Measurements from ENCODE around the gene EHMT1.

Gene EHMT1

GRCh38 chr9:137618105-137619067 is at the start of gene EHMT1:
Gene EHMT1 (plus strand): TSS chr9:137619005. CDS start chr9:137619029, 24 bp downstream.
- DNase-seq, result peak; percentile 86

DNA sequence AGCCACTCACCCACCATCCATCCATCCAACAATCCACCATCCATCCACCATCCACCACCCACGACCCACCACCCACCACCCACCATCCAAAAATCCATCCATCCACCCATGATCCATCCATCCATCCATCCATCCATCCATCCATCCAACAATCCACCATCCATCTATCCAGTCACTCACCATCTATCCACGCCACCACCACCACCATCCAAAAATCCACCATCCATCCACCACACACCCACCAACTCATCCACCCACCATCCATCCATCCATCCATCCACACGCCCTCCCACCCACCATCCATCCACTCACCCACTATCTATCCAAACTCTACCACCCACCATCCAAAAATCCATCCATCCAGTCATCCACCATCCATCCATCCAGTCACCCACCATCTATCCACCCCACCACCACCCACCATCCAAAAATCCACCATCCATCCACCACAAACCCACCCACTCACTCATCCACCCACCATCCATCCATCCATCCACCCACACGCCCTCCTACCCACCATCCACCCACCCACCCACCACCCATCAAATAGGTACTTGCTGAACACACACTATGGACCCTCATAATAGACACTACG is 49.1 kb upstream of the EHMT1 start:
- DNase-seq, result no peak

DNA sequence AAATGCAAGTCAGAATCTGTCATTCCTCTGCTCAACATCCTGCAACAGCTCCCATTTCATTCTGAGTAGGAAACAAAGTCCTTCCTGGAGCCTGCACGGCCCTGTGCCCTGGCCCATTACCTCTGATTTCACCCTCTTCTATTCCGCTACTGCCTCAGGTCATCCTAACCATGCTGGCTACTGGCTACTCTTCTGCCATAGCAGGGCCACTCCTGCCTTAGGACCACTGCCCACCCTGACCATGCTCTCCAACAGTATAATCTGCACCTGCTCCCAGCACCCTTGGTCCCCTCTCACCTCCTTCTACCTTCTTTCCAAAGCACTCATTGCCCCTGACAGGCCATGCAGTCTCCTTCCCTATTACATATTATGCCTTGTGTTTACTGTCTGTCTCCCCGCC is 48.2 kb upstream of the EHMT1 start:
- no peak for DNase-seq

- DNase-seq, result no peak
Measured at GRCh38 chr9:137574192-137574591, 44.6 kb upstream of the EHMT1 start.

DNA sequence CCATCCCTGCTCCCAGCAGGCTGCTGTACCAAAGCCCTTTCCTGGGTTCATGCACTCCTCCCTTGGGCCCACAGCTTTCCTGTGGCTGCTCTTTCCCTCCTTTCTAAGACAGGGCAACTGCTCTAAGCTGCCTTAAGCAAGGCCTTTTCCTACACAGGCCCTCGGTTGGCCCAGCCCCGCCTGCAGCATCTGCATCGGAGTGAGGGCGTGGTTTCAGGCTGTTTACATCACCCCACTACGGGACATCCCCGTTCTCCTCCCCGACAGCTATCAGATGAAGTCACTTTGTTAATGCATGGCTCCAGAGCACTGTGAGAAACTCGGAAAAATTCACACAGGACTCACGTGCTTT is 43.5 kb upstream of the EHMT1 start:
- no peak for DNase-seq

GRCh38 chr9:137575716-137576411 is 42.9 kb upstream of the EHMT1 start:
- no peak for DNase-seq

DNA sequence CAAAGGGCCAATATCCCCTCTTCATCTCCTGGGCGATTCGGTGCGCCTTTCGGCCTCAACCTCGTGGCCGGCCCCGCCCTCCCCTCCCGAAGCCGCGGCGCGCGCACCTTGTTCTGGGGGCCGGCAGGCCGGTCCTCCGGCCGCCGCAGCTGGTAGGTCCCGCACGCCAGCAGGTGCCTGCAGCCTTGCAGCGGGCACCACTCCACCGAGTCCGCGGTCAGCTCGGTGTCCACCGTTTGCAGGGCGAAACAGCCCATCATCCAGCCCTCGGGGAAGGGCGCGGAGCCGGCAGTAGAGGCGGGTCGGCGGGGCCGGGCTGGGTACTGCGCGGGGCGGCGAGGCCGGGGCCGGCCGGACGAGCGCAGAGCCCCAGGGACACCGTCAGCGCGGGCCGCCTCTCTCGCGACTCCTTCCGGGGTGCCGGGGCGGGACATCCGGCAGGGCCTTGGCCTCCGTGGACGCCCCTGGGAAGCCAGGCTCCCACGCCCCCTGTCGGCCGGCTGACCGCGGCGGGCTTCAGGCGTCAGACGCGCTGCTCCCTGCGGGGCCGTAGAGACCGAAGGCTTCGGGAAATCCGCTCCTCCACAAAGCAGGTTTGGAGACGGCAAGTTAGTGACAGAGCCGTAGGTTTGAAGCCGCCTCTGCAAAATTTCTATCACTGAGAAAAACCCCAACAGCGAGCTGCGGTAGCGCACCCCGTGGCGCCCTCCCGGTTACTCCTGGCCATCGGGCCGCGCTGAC is 40.1 kb upstream of the EHMT1 start, which contains the start of gene DPH7:
DPH7 (minus strand) TSS at position 408 of the 741 bp plus-strand sequence; CDS start at position 260, 148 bp downstream.
- peak; percentile 95 for DNase-seq

GRCh38 chr9:137579259-137579604 is 39.6 kb upstream of the EHMT1 start:
- no peak for DNase-seq

DNA sequence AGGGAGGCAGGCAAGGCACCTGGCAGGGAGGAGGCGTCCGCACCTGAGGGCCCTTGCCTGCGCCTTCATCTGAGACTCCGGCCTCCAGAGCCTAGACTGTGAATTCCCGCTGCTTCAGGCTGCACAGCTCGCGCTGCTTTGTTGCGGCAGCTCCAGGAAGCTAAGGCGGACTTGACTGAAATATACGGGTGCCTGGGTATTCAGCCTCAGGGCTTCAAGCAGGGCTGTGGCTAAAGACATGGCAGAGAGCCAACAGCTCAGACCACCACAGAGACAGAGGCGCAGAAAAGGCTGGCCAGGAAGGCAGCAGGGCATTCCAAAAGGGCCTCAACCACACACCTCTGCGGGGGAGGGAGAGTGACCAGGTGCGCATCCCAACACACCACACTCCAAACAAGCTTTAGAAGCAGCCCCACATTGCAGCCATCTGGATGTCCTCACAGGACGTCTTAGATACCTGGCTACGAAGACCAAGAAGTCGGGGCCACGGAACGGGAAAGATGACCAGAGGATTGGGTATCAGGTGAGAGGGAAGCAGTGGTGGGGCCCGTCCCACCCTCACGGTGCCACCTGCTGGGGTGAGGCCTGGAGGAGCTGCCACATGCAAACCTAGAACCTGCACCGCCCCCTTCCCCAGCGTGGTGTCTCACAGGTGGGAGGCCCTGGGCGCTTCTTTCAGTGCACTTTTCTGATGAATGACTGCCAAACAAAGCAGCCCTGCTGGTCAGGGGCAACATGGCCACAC is 38.4 kb upstream of the EHMT1 start:
- DNase-seq, result no peak

DNA sequence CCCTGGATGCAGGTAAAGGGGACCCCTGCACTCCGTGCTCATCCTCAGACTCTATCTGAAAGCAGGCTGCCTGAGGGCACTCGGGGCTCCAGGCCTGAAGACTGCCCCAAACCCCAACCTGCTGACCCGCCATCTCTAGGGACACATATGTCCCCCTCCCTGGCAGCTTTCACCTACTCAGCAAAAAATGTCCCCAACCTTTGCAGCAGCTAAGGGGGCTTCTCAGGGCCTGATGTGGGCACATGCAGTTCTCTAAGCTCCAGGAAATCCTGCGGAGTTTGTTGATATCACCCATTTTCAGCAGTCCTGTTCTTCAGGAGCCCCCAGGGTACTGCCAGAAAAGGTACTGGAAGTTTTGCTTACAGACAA is 37.9 kb upstream of the EHMT1 start:
- DNase-seq, result no peak

GRCh38 chr9:137581361-137582285 is 37.2 kb upstream of the EHMT1 start:
- no peak for DNase-seq

DNA sequence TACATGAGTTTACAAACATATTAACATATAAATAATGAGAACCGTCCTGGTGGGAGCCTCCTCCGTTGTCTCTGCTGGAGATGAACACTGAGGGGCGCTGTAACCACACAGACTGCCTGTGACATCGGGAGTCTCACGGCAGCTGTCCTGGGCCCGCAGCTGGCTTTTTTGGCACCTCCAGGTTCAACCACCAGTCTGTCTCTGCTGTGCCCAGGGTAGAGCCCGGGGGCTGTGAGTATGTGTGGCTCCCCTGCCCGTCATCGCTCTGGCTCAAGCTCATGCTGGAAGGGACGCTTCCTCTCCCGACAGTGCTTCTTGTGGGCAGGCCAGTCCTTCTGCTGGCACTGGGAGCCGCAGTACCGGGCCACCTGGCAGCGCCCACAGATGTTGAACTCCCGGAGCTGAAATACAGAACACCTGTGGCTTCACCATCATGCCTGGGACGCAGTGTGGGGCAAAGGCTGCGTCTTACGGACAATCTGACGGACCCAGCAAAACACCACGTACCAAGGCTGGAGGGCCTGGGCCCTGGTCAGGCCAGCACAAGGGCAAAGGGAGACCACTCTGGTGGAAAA is 36.4 kb upstream of the EHMT1 start:
- DNase-seq, result no peak

GRCh38 chr9:137583347-137583746 is 35.5 kb upstream of the EHMT1 start:
- no peak for DNase-seq

DNA sequence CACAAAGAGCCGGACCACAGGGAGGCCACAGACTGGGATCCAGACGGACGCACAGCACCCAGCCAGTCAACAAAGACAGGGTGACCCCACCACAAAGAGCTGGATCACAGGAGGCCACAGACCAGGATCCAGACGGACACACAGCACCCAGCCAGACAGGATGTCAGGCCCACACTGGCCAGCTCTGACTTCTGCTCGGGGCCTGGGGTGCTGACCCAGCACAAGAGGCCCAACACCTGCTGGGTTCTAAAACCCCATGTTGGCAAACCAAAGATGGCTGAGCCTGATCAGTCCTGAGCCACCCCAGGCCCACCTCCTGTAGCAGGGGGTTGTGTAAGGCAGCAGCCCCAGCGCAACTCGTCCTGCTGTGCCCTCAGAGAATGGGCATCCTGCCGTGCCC is 34.8 kb upstream of the EHMT1 start:
- no peak for DNase-seq

- DNase-seq, result no peak
Measured at GRCh38 chr9:137586854-137587253, 32.0 kb upstream of the EHMT1 start.

DNA sequence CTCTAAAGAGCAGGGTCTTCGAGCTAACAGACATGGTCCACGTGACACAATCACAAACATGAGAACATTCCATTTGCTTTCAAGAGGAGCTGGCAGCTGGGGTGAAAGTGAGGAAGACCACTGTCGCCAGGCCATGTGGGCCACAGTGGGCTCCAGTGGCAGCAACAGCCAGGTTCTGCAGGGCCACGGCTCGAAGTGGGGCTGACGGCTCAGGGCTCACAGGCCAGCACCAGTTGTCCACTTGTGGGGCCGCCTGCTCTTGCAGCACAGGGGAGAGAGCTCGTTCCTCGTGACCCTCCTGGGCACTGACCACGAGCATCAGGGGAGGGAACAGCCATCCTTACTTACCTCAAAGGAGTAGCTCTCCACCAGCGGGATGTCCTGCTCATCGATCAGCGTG is 30.5 kb upstream of the EHMT1 start:
- DNase-seq, result no peak

GRCh38 chr9:137588891-137589290 is 29.9 kb upstream of the EHMT1 start:
- DNase-seq, result no peak

- no peak for DNase-seq
Measured at GRCh38 chr9:137589441-137590122, 29.2 kb upstream of the EHMT1 start.

- DNase-seq, result no peak
Measured at GRCh38 chr9:137590123-137590468, 28.7 kb upstream of the EHMT1 start.
